ENCODE results near the gene HLA-DMA. TPM values are rescaled to one million over a fixed set of nuclear protein-coding genes. Genes with fewer than 3 reads are reported as not detected.

HLA-DMA gene
- total and polyA plus RNA-seq, 2 of the 8 experiments (the other 6 are each of a cell fraction or from before 2014, with no cell fraction given): 13.3 to 23.1 TPM

GRCh38 chr6:32969685-32970412, 17.0 kb upstream of the HLA-DMA start:
- WGBS, 2 experiments (ENCODE audit: extremely low coverage in 1 of 2, insufficient coverage in 1 of 2, insufficient read length in 1 of 2, insufficient replicate concordance in 2 of 2, low coverage in 1 of 2, low lambda C conversion rate in 2 of 2, missing lambda C conversion rate in 1 of 2): 1% methylated on average over 19 of the region's 19 CpGs; no CpG with 5 or more reads in 1 of the 2 experiments
- peaks cover 30 to 78% of the 10 kb centered on the region in 2 experiments for H3K79me2 ChIP-seq (ENCODE audit: control insufficient read depth in 1 of 2, insufficient read depth in 2 of 2, low read length in 2 of 2)
- H3K18ac ChIP-seq (ENCODE audit: extremely low read depth, low read length): peak overlapping the region; percentile 100
- peak overlapping the region; percentile 100 for H3K4ac ChIP-seq (replicated peaks; ENCODE audit: insufficient read length, low read depth, low read length)
- no peak for FAIRE-seq
- H2BK15ac ChIP-seq (ENCODE audit: low read length): no peak overlapping the region
- H2AK5ac ChIP-seq (ENCODE audit: low read depth, low read length): peak overlapping the region; percentile 100
- H3K23ac ChIP-seq (ENCODE audit: insufficient read length): peak overlapping the region; percentile 6
- CTCF ChIA-PET (ENCODE audit: partially characterized antibody): interaction anchor here (0.6 to 14.6 kb wide), 6 partner anchors 13 to 199 kb away, joined by 3 to 168 read pairs (median 18); partner anchors contain the start of gene HLA-DMA
- H3K23me2 ChIP-seq (ENCODE audit: low read depth, low read length): peaks cover 22% of the 10 kb centered on the region
- H2AFZ ChIP-seq (ENCODE audit: low read length): no peak overlapping the region
- peak overlapping the region; percentile 90 to 99 (median 98) for H3K4me3 ChIP-seq (ENCODE audit: extremely low read depth in 1 of 4, insufficient read depth in 2 of 4, low read depth in 3 of 4, low read length in 4 of 4)
- peak overlapping the region; percentile 98 for H3K56ac ChIP-seq (replicated peaks; ENCODE audit: insufficient read length, low read depth, low read length)
- H2BK120ac ChIP-seq (replicated peaks; ENCODE audit: low read depth, low read length): peak overlapping the region; percentile 99
- DNase-seq (ENCODE audit: low read depth in 1 of 2, low spot score in 2 of 2): no peak
- H2BK20ac ChIP-seq (ENCODE audit: low read length): peak overlapping the region; percentile 72; the same call in 1 of the 2 replicates
- POLR2A ChIA-PET (ENCODE audit: partially characterized antibody): interaction anchor here (0.9 to 33.3 kb wide), 38 partner anchors 4 to 1305 kb away, joined by 3 to 1158 read pairs (median 6); partner anchors contain the start of genes B3GALT4, BRD2, GPANK1 and HLA-DMA
- no peaks in the 10 kb centered on the region; a peak in 2 of 4 replicates for H3K9me3 ChIP-seq (ENCODE audit: insufficient read depth in 2 of 2, low read depth in 1 of 2, low read length in 1 of 2)
- peak overlapping the region; percentile 100 for H2BK12ac ChIP-seq (ENCODE audit: low read depth, low read length)
- H4K91ac ChIP-seq (replicated peaks; ENCODE audit: insufficient read length, low read length): peak overlapping the region; percentile 99
- no peaks in the 10 kb centered on the region for H3K79me1 ChIP-seq (ENCODE audit: low read depth, low read length)
- H3K27ac ChIP-seq (ENCODE audit: low read depth, low read length): peak overlapping the region; percentile 99
- peak overlapping the region; percentile 100 for H2BK5ac ChIP-seq (ENCODE audit: low read depth, low read length)
- H4K20me1 ChIP-seq (replicated peaks in 1 of 2; ENCODE audit: control insufficient read depth in 1 of 2, insufficient read depth in 2 of 2, low read length in 2 of 2): peaks cover 23 to 27% of the 10 kb centered on the region in 2 experiments
- H4K8ac ChIP-seq (ENCODE audit: extremely low read depth, insufficient read depth, low read length): peak overlapping the region; percentile 100
- H3K14ac ChIP-seq (ENCODE audit: insufficient read length): peak overlapping the region; percentile 100
- H3K9ac ChIP-seq (replicated peaks in 1 of 4; ENCODE audit: extremely low read depth in 1 of 4, low read depth in 3 of 4, low read length in 3 of 4): peak overlapping the region; percentile 96 to 100 (median 100)
- peaks cover 11 to 29% (median 17%) of the 10 kb centered on the region in 4 experiments for H3K36me3 ChIP-seq (ENCODE audit: control insufficient read depth in 2 of 4, insufficient read depth in 4 of 4, low read length in 3 of 4)
- H4K5ac ChIP-seq (ENCODE audit: insufficient read length, low read depth, low read length): peak overlapping the region; percentile 99
- no peaks in the 10 kb centered on the region for H3K27me3 ChIP-seq (replicated peaks in 1 of 4; ENCODE audit: control insufficient read depth in 3 of 4, extremely low read depth in 1 of 4, insufficient read depth in 3 of 4, low read length in 3 of 4)
- H3K4me2 ChIP-seq (ENCODE audit: insufficient read depth in 1 of 2, low read depth in 2 of 2, low read length in 2 of 2): peak overlapping the region; percentile 75
- peaks cover 0 to 13% (median 6%) of the 10 kb centered on the region in 4 experiments; a peak in 5 of 7 replicates for H3K4me1 ChIP-seq (replicated peaks in 1 of 4; ENCODE audit: control insufficient read depth in 3 of 4, insufficient read depth in 4 of 4, low read length in 3 of 4)
- no peak for TF ChIP-seq EP300 (IDR thresholded peaks at IDR 0.05; ENCODE audit: borderline replicate concordance in 1 of 2, low read depth in 2 of 2, low read length in 2 of 2)
- no peak for TF ChIP-seq SP2 (IDR thresholded peaks at IDR 0.05; ENCODE audit: low read length)
- TF ChIP-seq MAX (IDR thresholded peaks at IDR 0.05): peak; percentile 53
- no peak for TF ChIP-seq ATF3 (IDR thresholded peaks at IDR 0.05; ENCODE audit: insufficient read depth, low read depth, low read length)
- TF ChIP-seq CHD1 (IDR thresholded peaks at IDR 0.05; ENCODE audit: low read depth, low read length): no peak; the same call in 1 of the 2 replicates
- no peak for TF ChIP-seq SRF (IDR thresholded peaks at IDR 0.05; ENCODE audit: low read depth, low read length)
- TF ChIP-seq TAF7 (optimal IDR thresholded peaks at IDR 0.05; ENCODE audit: borderline replicate concordance, low read depth, low read length): peak; percentile 54
- peak; percentile 96 for TF ChIP-seq BACH1 (IDR thresholded peaks at IDR 0.05; ENCODE audit: low read length)
- TF ChIP-seq JUN (IDR thresholded peaks at IDR 0.05; ENCODE audit: low read depth, low read length): no peak
- TF ChIP-seq KDM1A (IDR thresholded peaks at IDR 0.05; ENCODE audit: borderline replicate concordance, low read length): no peak
- TF ChIP-seq POU5F1 (IDR thresholded peaks at IDR 0.05; ENCODE audit: low read depth, low read length): no peak

All from H1 (cell line).